Ascending aorta (tissue), 2 donors: Measurements from ENCODE around the gene C11orf54. TPM values are rescaled to one million over a fixed set of nuclear protein-coding genes. Genes with fewer than 3 reads are reported as not detected.
"Not testable (repeated sequence)": the region's sequence is repeated elsewhere in the genome, so short reads cannot be mapped to it uniquely, and the experiment has no call there.

ENCODE experiments used
- DNase-seq, 2 donors: peaks; one replicate each; pipeline ENCODE4 v3.0.0-alpha.2; 2019; ENCODE audit warnings: low spot score in 2 of 2
- H3K27ac ChIP-seq, 2 donors: fragments of 200-600 bp; sonication (generic); one replicate each; pipeline ENCODE4 v1.5.1; 2016 to 2017; ENCODE audit warnings: mild to moderate bottlenecking in 1 of 2
- H3K27me3 ChIP-seq: fragments of 200-600 bp; sonication (generic); one replicate; pipeline ENCODE4 v1.5.1; 2017
- H3K36me3 ChIP-seq, 2 donors: fragments of 200-600 bp; sonication (generic); one replicate each; pipeline ENCODE4 v1.5.1; 2016
- H3K4me1 ChIP-seq, 2 donors: fragments of 200-600 bp; sonication (generic); one replicate each; pipeline ENCODE4 v1.5.1; 2016 to 2017; ENCODE audit warnings: mild to moderate bottlenecking in 1 of 2
- H3K4me3 ChIP-seq, 2 donors: fragments of 200-600 bp; sonication (generic); one replicate each; pipeline ENCODE4 v1.5.1; 2016 to 2017; ENCODE audit warnings: mild to moderate bottlenecking in 1 of 2
- H3K9me3 ChIP-seq, 2 donors: fragments of 200-600 bp; sonication (generic); one replicate each; pipeline ENCODE4 v1.5.1; 2016
- intact Hi-C: fragments of 100-400 bp; cut with DNase I; formaldehyde crosslinking; loops from one replicate; pipeline ENCODE4 v1.15.1; 2023
- total RNA-seq: library from RNA; depleted of rRNA; stranded (reverse); fragments of >200 nt; gene quantifications from one replicate; pipeline ENCODE4 v1.1.0, GENCODE V29; 2016
- TF ChIP-seq, protein P1 (sequence below), 3 experiments: fragments of 200-600 bp in 2 of 3; fragments of 450-650 bp in 1 of 3; sonication (generic) in 2 of 3; IDR thresholded peaks; one replicate each; pipeline ENCODE4 v1.5.1; 2016 to 2019; ENCODE audit warnings: antibody characterized with exemption in 3 of 3, mild to moderate bottlenecking in 1 of 3, moderate library complexity in 1 of 3

C11orf54 gene
- total RNA-seq, 1 donor from 2014 or later = 3.9 TPM

DNA sequence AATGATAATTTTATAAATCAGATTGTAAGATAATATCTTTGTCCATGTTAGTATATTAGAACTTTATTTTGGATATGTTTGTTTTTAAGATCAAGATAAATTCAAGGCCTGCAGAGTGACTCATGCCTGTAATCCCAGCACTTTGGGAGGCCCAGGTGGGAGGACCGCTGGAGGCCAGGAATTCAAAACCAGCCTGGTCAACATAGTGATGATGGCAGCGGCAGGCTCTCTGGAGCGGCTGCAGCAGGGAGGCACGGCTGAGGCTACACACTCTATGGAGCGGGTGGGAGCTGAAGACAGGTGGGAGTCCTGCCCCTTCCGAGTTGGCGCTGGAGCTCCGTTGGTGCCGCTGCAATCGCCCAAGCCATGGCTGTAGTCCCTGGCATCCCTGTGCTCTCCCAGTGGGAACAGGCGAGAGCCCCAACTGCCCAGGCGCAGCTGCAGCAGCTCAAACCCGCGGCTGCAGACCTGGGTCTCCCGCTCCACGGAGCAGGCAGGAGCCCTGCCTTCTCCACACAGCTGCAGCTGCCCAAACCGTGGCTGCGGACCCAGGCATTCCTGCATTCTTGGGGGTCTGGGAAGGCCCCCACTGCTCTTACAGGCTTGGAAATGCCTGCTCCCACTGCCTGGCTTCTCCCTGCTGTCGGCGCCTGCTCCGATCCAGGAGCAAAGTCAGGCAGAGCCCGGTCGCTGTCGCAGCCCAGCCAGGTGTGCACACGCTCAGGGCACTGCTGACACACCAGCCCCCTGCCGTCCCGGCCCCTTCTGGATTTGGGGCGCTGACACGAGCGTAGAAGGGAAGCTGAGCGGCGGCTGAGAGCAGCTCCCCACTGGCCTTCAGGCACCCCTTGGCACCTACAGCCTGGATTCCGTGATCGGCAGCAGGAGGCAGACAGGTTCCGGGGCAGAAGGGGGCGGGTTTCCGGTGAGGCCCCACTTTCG, 16.7 kb downstream of the C11orf54 start:
- Histone ChIP-seq H3K9me3 (no peaks in the 10 kb centered on the region), H3K36me3 (peaks cover 62 to 77% of the 10 kb centered on the region in 2 donors), H3K4me3 (no peak overlapping the region), H3K27me3 (no peaks in the 10 kb centered on the region), H3K4me1 (no peaks in the 10 kb centered on the region), H3K27ac (no peak overlapping the region)
- no peak for DNase-seq
- TF ChIP-seq, protein P1, sequence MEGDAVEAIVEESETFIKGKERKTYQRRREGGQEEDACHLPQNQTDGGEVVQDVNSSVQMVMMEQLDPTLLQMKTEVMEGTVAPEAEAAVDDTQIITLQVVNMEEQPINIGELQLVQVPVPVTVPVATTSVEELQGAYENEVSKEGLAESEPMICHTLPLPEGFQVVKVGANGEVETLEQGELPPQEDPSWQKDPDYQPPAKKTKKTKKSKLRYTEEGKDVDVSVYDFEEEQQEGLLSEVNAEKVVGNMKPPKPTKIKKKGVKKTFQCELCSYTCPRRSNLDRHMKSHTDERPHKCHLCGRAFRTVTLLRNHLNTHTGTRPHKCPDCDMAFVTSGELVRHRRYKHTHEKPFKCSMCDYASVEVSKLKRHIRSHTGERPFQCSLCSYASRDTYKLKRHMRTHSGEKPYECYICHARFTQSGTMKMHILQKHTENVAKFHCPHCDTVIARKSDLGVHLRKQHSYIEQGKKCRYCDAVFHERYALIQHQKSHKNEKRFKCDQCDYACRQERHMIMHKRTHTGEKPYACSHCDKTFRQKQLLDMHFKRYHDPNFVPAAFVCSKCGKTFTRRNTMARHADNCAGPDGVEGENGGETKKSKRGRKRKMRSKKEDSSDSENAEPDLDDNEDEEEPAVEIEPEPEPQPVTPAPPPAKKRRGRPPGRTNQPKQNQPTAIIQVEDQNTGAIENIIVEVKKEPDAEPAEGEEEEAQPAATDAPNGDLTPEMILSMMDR (IDR thresholded peaks at IDR 0.05) = no peak
- intact Hi-C loops = no loop called here

DNA sequence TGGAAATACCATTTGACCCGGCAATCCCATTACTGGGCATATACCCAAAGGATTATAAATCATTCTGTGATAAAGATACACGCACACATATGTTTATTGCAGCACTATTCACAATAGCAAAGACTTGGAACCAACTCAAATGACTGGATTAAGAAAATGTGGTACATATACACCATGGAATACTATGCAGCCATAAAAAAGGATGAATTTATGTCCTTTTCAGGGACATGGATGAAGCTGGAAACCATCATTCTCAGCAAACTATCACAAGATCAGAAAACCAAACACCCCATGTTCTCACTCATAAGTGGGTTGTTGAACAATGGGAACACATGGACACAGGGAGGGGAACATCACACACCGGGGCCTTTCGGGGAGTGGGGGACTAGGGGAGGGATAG, 17.7 kb downstream of the C11orf54 start:
- DNase-seq, H3K9me3 ChIP-seq, H3K27me3 ChIP-seq, H3K27ac ChIP-seq, H3K4me1 ChIP-seq, H3K4me3 ChIP-seq, intact Hi-C loops: not testable (repeated sequence)
- H3K36me3 ChIP-seq = peaks cover 62 to 78% of the 10 kb centered on the region in 2 donors

DNA sequence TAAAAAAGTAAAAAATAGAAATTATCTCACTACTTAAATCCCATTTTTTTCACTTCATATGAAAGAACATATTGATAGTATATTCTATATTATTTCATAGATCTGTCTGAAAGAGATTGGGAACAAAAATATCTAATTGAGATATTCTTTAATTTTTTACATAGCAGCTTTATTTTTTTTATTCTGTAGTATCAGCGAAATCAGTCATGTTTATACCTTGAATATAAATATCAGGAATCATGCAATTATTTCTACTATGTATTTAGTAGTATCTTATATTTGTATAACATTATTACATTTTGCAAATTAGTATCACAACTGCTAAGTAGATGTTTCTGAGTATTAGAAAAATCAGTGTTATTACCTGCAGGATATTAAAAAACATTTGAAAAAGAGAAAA, 20.4 kb downstream of the C11orf54 start:
- Histone ChIP-seq H3K9me3 (no peaks in the 10 kb centered on the region), H3K4me3 (no peak overlapping the region), H3K27ac (no peak overlapping the region), H3K36me3 (peaks cover 49 to 67% of the 10 kb centered on the region in 2 donors), H3K4me1 (no peaks in the 10 kb centered on the region), H3K27me3 (no peaks in the 10 kb centered on the region)
- TF ChIP-seq, protein P1 (IDR thresholded peaks at IDR 0.05) = no peak
- no peak for DNase-seq
- intact Hi-C loops = no loop called here

DNA sequence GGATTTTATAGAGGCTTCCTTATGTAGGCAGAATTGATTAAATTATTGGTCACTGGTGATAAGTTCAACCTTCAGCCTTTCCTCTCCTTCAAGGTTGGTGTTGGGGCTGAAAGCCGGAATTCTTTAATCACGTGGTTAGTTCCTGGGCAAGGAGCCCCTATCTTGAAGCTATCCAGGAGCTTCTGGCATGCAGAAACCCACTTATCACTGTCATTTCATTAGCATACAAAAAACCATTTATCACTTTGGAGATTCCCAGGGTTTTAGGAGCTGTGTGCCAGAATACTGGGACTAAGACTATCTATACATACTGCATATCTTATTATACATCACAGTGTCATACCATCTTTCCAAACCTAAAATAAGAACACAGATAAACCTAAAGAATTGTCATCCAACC, 24.1 kb downstream of the C11orf54 start:
- H3K27ac ChIP-seq = no peak overlapping the region
- DNase-seq = no peak
- H3K4me1 ChIP-seq = no peaks in the 10 kb centered on the region
- intact Hi-C loops = no loop called here
- no peaks in the 10 kb centered on the region for H3K9me3 ChIP-seq
- TF ChIP-seq, protein P1 (IDR thresholded peaks at IDR 0.05) = no peak
- peaks cover 19 to 31% of the 10 kb centered on the region in 2 donors for H3K36me3 ChIP-seq
- no peaks in the 10 kb centered on the region for H3K27me3 ChIP-seq
- no peak overlapping the region for H3K4me3 ChIP-seq

DNA sequence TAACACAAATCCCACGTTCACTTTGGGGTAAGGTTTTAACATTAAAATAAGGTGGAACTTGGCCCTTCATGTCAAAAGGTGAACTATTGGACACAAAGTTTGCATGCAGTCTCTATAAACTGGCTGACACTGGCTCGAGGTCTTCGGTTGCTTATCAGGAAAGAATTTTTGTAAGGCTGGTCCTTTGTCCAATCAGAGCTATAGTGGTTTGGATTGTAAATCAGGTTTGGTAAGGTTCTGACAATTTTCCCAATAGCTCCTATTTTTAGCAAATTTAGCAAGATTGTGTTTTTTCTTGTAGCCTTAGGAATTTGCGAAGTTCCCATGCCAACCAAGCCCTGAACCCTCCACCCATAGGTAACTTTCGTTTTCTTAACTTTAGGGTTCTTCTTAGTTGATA, 25.0 kb downstream of the C11orf54 start:
- Histone ChIP-seq H3K27me3 (no peaks in the 10 kb centered on the region), H3K27ac (no peak overlapping the region), H3K9me3 (no peaks in the 10 kb centered on the region), H3K4me3 (no peak overlapping the region), H3K36me3 (peaks cover 10 to 23% of the 10 kb centered on the region in 2 donors), H3K4me1 (no peaks in the 10 kb centered on the region)
- TF ChIP-seq, protein P1 (IDR thresholded peaks at IDR 0.05) = no peak
- no peak for DNase-seq
- intact Hi-C loops = no loop called here

DNA sequence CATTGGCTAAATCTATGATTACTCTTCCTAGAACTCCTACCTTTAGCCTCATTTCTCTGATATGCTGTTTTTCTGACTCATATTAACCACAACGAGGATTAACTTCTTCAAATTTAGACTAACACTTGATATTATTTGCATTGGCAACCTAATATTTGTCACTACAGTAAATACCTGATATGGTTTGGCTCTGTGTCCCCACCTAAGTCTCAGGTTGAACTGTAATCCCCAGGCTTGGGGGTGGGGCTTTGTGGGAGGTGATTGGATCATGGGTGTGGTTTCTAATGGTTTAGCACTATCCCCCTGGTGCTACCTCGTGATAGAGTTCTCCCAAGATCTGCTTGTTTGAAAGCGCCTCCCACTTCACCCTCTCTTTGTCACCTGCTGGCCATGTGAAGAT, 25.5 kb downstream of the C11orf54 start:
- Histone ChIP-seq H3K36me3 (peaks cover 8 to 20% of the 10 kb centered on the region in 2 donors), H3K27ac (no peak overlapping the region), H3K4me1 (no peaks in the 10 kb centered on the region), H3K27me3 (no peaks in the 10 kb centered on the region), H3K4me3 (no peak overlapping the region), H3K9me3 (no peaks in the 10 kb centered on the region)
- intact Hi-C loops = no loop called here
- DNase-seq = no peak
- TF ChIP-seq, protein P1 (IDR thresholded peaks at IDR 0.05) = no peak
